GM21825 (cell line): ENCODE results near the gene MILR1.
"Not testable (repeated sequence)": the region's sequence is repeated elsewhere in the genome, so short reads cannot be mapped to it uniquely, and the experiment has no call there.

Source experiments
- ATAC-seq: cut with Tn5 transposase; IDR thresholded peaks from one replicate; pipeline ENCODE4 v1.9.1; 2021; ENCODE audit warnings: mild to moderate bottlenecking, moderate library complexity; ENCODE audit not compliant: unreplicated experiment

MILR1 gene

GRCh38 chr17:64425191-64425590, 23.7 kb upstream of the MILR1 start:
- no peak for ATAC-seq

DNA sequence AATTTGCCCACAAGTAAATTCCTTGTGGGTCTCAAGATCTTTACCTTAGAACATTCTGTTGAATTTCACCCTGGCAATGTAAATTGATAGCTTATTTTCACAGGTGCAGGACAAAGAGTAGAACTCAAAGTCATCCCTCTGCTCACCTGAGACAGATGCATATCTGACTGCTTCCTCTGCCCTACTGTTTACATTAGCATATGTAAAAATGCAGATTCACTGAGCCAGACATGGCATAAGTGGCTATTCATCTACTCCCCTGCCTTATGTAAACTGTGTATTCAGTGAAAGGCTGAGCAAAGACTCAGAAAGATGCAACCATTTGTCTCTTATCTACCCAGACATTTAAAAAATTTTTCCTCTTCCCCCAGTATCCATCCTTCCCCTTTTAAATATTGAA, 22.3 kb upstream of the MILR1 start:
- ATAC-seq, result no peak

GRCh38 chr17:64428406-64428805, 20.5 kb upstream of the MILR1 start:
- no peak for ATAC-seq

GRCh38 chr17:64430036-64430435, 18.9 kb upstream of the MILR1 start:
- ATAC-seq, result not testable (repeated sequence)

- ATAC-seq, result no peak
These were observed 17.4 kb upstream of the MILR1 start for GRCh38 chr17:64431534-64431933.

DNA sequence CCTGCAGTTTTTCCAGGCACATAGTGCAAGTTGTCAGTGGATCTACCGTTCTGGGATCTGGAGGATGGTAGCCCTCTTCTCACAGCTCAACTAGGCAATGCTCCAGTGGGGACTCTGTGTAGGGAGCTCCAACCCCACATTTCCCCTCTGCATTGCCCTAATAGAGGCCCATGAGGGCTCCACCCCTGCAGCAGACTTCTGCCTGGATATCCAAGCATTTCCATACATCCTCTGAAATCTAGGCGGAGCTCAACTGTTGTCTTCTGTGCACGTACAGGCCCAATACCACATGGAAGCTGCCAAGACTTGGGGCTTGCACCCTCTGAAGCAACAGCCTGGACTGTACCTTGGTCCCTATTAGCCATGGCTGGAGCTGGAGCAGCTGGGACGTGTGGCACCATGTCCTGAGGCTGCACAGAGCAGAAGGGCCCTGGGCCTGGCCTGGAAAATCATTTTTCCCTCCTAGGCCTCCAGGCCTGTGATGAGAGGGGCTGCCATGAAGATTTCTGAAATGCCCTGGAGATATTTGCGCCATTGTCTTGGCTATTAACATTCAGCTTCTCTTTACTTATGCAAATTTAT, 10.9 kb upstream of the MILR1 start:
- no peak for ATAC-seq

DNA sequence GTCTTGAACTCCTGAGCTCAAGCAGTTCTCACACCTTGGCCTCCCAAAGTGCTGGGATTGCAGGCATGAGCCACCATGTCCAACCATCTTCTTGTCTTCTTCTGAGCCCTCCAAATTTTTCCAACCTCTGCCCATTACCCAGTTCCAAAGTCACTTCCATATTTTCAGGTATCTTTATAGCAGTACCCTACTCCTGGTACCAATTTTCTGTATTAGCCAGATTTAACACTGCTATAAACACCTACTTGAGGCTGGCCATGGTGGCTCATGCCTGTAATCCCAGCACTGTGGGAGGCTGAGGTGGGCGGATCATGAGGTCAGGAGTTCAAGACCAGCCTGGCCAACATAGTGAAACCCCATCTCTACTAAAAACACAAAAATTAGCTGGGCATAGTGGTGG, 9.4 kb upstream of the MILR1 start:
- ATAC-seq, result not testable (repeated sequence)

DNA sequence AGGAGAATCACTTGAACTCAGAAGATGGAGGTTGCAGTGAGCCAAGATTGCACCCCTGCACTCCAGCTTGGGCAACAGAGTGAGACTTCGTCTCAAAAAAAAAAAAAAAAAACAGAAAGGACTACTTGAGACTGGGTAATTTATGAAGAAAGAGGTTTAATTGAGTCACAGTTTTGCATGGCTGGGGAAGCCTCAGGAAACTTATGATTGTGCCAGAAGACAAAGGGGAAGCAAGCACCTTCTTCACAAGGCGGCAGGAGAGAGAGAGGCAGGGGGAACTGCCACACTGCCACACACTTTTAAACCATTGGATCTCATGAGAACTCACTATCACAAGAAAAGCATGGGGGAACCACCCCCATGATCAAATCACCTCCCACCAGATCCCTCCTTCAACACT, 9.0 kb upstream of the MILR1 start:
- ATAC-seq, result no peak

GRCh38 chr17:64441772-64442540, 7.0 kb upstream of the MILR1 start:
- no peak for ATAC-seq

DNA sequence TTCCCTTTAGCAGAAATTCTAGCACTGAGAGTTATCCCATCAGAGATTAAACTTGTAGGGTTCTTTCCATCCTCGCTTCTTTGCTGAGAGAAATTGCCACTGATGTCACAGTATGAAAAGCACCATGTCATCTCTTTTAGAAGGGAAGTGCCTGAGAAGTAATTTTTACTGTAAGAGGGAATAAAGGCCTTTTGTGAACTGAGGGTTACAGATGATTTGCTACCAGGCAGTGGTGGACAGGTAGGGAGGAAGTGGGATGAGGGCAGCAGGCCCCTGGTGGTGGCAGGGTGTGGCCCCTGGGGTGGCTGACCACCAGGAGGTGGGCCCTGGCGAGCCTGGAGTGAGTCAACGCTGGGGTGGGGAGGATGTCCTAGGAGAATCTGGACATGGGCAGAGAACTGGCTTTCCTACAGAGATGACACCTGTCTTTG, 6.4 kb upstream of the MILR1 start:
- ATAC-seq, result no peak

DNA sequence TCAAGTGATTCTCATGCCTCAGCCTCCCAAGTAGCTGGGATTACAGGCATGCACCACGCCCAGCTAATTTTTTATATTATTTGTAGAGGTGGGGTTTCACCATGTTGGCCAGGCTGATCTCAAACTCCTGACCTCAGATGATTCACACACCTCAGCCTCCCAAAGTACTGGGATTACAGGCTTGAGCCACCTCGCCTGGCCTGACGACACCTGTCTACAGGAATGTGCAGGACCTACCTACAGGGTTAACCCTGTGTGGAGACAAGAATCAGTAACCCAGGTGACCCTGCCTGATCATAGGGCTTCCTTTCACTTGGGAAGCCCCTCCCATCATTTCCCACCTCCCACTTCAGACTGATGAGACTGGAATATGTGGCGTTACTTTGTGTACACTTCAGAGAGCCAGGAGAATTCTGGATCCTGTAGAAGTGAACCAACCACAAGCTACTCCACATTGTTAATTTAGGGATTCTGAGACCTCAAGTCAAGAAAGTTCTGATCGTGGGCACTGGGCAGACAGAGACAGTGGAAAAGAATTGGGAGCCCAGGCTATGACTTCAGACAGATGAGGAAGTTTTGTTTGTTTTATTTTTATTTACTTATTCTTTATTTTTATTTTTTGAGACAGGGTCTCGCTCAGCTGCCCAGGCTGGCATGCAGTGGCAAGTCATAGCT, 5.7 kb upstream of the MILR1 start:
- ATAC-seq, result no peak

- ATAC-seq, result no peak
These were observed 1.4 kb upstream of the MILR1 start for GRCh38 chr17:64447526-64447925.

GRCh38 chr17:64449545-64449944, 630 bp downstream of the MILR1 start:
- no peak for ATAC-seq

DNA sequence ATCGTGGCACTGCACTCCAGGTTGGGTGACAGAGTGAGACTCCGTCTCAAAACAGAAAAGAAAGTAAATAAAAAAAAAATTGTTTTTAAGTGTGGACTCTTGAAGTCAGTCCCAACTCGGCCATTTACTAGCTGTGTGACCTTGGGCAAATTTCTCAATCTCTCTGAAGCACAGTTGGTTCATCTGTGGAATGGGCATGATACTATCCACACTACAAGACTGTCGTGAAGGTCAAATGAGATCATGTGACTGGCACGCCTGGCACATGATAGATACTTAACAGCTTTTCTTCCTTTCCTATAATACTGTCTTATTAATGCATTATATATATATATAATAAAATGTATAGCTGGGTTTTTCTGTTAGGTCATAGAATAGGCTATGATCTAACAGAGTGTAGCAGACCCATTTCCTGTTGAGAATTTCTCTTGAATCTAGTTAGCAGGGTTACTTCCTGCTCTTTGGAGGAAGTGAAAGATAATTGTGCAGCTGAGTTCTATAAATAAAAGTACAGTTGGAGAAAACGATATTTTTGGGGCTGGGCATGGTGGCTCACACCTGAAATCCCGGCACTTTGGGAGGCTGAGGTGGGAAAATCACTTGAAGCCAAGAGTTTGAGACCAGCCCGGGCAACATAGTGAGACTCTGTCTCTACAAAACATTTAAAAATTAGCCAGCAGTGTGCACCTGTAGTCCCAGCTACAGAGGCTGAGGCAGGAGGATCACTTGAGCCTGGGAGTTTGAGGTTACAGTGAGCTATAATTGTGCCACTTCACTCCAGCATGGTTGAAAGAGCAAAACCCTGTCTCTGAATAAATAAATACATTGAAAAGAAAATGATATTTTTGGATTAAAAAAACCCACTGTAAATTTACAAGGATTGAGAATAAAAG, 7.3 kb downstream of the MILR1 start:
- no peak for ATAC-seq

GRCh38 chr17:64457156-64457555, 8.2 kb downstream of the MILR1 start:
- ATAC-seq, result no peak

DNA sequence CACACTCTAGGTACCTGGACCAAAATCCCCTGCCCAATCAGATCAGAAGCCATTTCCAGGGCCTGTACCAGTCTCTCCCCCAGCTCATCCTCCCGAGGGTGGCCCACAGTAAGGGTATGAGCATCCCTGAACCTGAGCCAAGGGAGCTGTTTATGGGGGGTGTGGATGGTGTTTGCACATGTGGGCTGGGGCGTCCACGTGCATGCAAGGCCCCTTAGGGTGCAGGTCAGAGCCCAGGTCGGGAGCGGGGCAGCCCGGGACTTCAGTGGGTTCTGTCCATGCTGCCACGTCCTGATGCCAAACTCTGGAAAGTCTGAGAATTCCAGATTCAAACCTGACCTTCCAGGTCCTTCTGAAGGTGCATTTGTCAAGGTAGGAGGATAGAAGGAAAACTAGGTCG, 9.8 kb downstream of the MILR1 start:
- ATAC-seq, result no peak

GRCh38 chr17:64459284-64459747, 10.4 kb downstream of the MILR1 start:
- ATAC-seq, result no peak

DNA sequence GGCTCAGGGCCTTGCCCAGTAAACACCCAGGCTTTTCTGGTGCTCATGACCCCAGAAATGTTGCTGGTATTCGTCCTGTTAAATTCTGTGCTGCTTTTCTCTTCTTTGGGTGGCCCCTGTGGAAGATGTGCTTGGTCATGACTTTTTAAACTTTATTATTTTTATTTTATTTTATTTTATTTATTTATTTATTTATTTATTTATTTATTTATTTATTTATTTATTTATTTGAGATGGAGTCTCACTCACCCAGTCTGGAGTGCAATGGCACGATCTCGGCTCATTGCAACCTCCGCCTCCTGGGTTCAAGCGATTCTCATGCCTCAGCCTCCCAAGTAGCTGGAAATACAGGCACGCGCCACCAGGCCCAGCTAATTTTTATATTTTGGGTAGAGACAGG, 10.9 kb downstream of the MILR1 start:
- not testable (repeated sequence) for ATAC-seq

GRCh38 chr17:64460955-64461354, 12.0 kb downstream of the MILR1 start:
- no peak for ATAC-seq

DNA sequence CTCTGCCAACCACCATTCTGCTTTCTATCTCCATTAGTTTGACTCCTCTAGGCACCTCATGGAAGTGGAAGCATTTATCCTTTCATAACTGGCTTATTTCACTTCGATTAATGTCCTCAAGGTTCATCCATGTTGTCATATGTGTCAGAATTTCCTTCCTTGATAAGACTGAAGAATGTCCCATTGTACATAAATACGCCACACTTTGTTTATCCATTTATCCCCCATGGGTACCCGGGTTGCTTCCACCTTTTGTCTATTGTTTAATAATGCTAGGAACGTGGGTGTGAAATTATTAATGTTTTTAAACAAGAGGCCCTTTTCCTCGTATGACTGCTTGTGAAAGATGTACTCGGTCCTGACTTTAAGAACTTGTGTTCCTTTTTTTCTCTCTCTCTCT, 12.9 kb downstream of the MILR1 start:
- no peak for ATAC-seq
